ENCODE results near the gene ZSCAN30. TPM values are rescaled to one million over a fixed set of nuclear protein-coding genes. Genes with fewer than 3 reads are reported as not detected.

The ZSCAN30 gene
- total RNA-seq, 2 experiments from 2014 or later: 17.9 to 19.6 TPM

DNA sequence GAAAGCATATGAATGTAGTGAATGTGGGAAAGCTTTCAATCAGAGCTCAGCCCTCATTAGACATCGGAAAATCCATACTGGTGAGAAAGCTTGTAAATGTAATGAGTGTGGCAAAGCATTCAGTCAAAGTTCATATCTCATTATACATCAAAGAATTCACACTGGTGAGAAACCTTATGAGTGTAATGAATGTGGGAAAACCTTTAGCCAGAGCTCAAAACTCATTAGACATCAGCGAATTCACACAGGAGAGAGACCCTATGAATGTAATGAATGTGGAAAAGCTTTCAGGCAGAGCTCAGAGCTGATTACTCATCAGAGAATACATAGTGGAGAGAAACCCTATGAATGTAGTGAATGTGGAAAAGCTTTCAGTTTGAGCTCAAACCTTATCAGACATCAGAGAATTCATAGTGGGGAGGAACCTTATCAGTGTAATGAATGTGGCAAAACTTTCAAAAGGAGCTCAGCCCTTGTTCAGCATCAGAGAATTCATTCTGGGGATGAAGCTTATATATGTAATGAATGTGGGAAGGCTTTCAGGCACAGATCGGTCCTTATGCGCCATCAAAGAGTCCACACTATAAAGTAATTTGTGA lies 44.2 kb downstream of the ZSCAN30 start:
- POLR2A ChIA-PET: interaction anchor here (1.2 kb wide), 1 partner anchor 22 kb away, joined by 3 read pairs; no protein-coding TSS in a partner anchor
- intact Hi-C loops (cut with micrococcal nuclease): no loop called here
- H3K9me3 Mint-ChIP-seq: peaks cover 24% of the 10 kb centered on the region

DNA sequence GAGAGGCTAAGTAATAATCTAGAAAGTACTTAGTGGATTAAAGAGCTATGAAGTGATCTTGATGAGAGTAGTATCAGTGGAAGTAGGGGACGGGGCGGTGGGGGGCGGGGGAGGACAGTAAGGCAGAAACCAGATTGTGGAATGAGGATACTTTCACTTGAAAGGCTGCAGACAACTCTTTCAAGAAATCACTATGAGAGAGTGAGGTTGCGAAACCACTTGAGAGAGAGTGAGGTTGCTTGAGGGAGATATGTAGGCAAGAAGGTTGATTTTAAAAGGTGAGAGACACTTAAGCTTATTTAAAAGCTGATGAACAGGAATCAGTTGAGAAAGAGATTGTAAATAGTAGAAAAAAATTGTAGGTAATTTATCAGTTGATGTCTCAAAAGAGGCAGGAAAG lies 45.4 kb downstream of the ZSCAN30 start:
- peaks cover 19% of the 10 kb centered on the region for H3K9me3 Mint-ChIP-seq
- no peaks in the 10 kb centered on the region for H3K27me3 Mint-ChIP-seq
- CTCF ChIA-PET: no interaction called here
- intact Hi-C loops (cut with micrococcal nuclease): loop anchor here (5.0 kb wide), 2 partner anchors 253 to 333 kb away; partner anchors contain the start of gene INO80C
- H3K4me1 Mint-ChIP-seq (ENCODE audit: low read depth): peaks cover 22% of the 10 kb centered on the region
- POLR2A ChIA-PET: no interaction called here
- H3K36me3 Mint-ChIP-seq: peaks cover 70% of the 10 kb centered on the region
- DNase-seq: no peak
- H3K27ac Mint-ChIP-seq: no peak overlapping the region
- no peak overlapping the region for H3K4me3 Mint-ChIP-seq

More for the DNA sequence above, 44.2 kb downstream of the ZSCAN30 start:
- no peak overlapping the region for H3K27ac Mint-ChIP-seq
- H3K4me3 Mint-ChIP-seq: no peak overlapping the region
- no peaks in the 10 kb centered on the region for H3K27me3 Mint-ChIP-seq
- DNase-seq: no peak
- peaks cover 22% of the 10 kb centered on the region for H3K4me1 Mint-ChIP-seq (ENCODE audit: low read depth)
- CTCF ChIA-PET: no interaction called here
- H3K36me3 Mint-ChIP-seq: peaks cover 80% of the 10 kb centered on the region

- Mint-ChIP-seq H3K27ac (no peak overlapping the region), H3K4me1 (ENCODE audit: low read depth) (peaks cover 26% of the 10 kb centered on the region), H3K36me3 (peaks cover 55% of the 10 kb centered on the region), H3K4me3 (no peak overlapping the region), H3K9me3 (peaks cover 19% of the 10 kb centered on the region), H3K27me3 (no peaks in the 10 kb centered on the region)
- DNase-seq: no peak
- CTCF ChIA-PET: interaction anchor here (1.4 kb wide), 1 partner anchor 113 kb away, joined by 3 read pairs; no protein-coding TSS in a partner anchor
- POLR2A ChIA-PET: no interaction called here
- intact Hi-C loops (cut with micrococcal nuclease): loop anchor here (5.0 kb wide), 2 partner anchors 255 to 335 kb away; partner anchors contain the start of gene INO80C
Measured at GRCh38 chr18:35242426-35242825, 47.6 kb downstream of the ZSCAN30 start.

- peak overlapping the region; percentile 96 for H3K4me3 Mint-ChIP-seq
- H3K27me3 Mint-ChIP-seq: no peaks in the 10 kb centered on the region
- no peak for DNase-seq
- peaks cover 26% of the 10 kb centered on the region for H3K4me1 Mint-ChIP-seq (ENCODE audit: low read depth)
- ChIA-PET POLR2A (interaction anchor here (1.0 to 2.2 kb wide), 8 partner anchors 26 to 729 kb away, joined by 3 to 15 read pairs (median 4); partner anchors contain the start of genes MAPRE2, ZNF24 and ZSCAN30), CTCF (interaction anchor here (0.6 to 2.2 kb wide), 4 partner anchors 11 to 211 kb away, joined by 3 to 6 read pairs (median 4); no protein-coding TSS in a partner anchor)
- H3K9me3 Mint-ChIP-seq: peaks cover 19% of the 10 kb centered on the region
- H3K36me3 Mint-ChIP-seq: peaks cover 45% of the 10 kb centered on the region
- intact Hi-C loops (cut with micrococcal nuclease): loop anchor here (1.0 to 5.0 kb wide), 6 partner anchors 26 to 731 kb away; partner anchors contain the start of genes INO80C and RMP24
- H3K27ac Mint-ChIP-seq: peak overlapping the region; percentile 98
Measured at GRCh38 chr18:35241448-35241804, 48.6 kb downstream of the ZSCAN30 start.

DNA sequence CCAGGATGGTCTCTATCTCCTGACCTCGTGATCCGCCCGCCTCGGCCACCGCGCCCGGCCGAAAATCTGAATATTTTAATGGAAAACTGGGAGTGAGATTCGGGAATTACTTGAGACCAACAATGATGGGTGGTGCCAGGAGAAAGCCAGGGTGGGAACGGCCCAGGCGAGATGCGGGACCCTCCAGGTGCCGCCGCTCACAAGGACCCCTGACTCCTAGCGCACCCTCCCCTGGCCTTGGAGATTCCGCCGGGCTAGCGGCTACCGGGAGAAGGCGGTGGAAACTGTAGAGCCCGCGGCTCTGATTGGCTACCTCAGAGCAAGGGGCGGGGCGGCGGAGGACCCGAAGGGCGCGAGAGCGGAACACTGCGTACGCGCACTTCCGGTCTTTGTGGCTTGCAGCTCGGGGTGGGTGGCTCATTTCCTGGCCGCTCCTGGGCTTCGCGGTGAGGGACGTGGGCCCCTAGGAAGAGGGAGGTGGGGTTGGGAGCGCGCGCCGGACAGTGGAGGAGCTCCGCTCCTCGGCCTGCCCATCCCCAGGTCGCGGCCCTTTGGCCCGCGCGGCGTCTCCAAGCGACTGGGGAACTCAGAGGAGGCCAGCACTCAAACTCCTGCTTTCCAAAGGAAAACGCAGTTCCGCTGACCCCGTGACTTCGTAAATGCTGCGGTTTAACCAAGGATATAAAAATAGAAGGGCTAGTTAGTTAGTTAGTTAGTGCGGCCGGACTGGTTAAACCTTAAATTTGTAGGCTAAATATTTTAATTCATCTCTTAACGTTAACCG lies 49.2 kb downstream of the ZSCAN30 start, which contains the start of gene ZNF397:
TSS of gene ZNF397 (plus strand) at position 371 of the 784 bp plus-strand sequence. CDS start 1,437 bp downstream, outside the sequence.
- H3K4me3 Mint-ChIP-seq: peak within 1 kb of the TSS; percentile 96
- peaks cover 39% of the 10 kb centered on the region for H3K36me3 Mint-ChIP-seq
- intact Hi-C loops (cut with micrococcal nuclease): loop anchor here (1.0 to 5.0 kb wide), 9 partner anchors 26 to 732 kb away; partner anchors contain the start of genes INO80C, MAPRE2, RMP24 and ZNF24
- H3K9me3 Mint-ChIP-seq: peaks cover 15% of the 10 kb centered on the region
- peak within 1 kb of the TSS; percentile 98 for H3K27ac Mint-ChIP-seq
- DNase-seq: peak; percentile 98
- ChIA-PET POLR2A (interaction anchor here (0.6 to 2.2 kb wide), 10 partner anchors 26 to 935 kb away, joined by 3 to 15 read pairs (median 3); partner anchors contain the start of genes MAPRE2, ZNF24 and ZSCAN30), CTCF (interaction anchor here (0.6 to 2.2 kb wide), 6 partner anchors 11 to 211 kb away, joined by 3 to 6 read pairs (median 4); partner anchors contain the start of gene ZNF24)
- H3K4me1 Mint-ChIP-seq (ENCODE audit: low read depth): peaks cover 26% of the 10 kb centered on the region
- no peaks in the 10 kb centered on the region for H3K27me3 Mint-ChIP-seq

DNA sequence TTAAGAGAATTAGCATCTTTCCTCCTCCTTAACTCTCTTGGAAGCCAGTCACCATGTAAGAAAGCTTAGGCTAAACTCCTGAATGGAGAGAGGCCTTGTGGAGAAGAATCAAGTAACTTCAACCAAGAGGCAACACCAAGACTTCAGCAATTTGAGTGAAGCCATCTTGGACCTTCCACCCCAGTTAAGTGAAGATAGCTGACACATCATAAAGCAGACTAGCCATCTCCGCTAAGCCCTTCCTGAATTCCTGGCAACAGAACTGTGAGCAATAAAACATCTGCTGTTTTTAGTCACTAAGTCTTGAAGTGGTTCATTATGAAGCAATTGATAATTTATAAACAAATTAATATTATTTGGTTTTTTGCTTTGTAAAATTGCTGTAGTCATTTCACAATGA lies 50.7 kb downstream of the ZSCAN30 start:
- Mint-ChIP-seq H3K4me3 (no peak overlapping the region), H3K36me3 (peaks cover 24% of the 10 kb centered on the region), H3K4me1 (ENCODE audit: low read depth) (peaks cover 22% of the 10 kb centered on the region), H3K27ac (no peak overlapping the region), H3K9me3 (peaks cover 1% of the 10 kb centered on the region), H3K27me3 (no peaks in the 10 kb centered on the region)
- ChIA-PET POLR2A (interaction anchor here (0.7 to 2.2 kb wide), 4 partner anchors 8 to 259 kb away, joined by 3 to 15 read pairs (median 4); partner anchors contain the start of genes INO80C, ZNF24 and ZSCAN30), CTCF (interaction anchor here (0.6 to 2.2 kb wide), 5 partner anchors 9 to 147 kb away, joined by 3 to 6 read pairs (median 4); partner anchors contain the start of gene ZNF24)
- no peak for DNase-seq
- intact Hi-C loops (cut with micrococcal nuclease): no loop called here

DNA sequence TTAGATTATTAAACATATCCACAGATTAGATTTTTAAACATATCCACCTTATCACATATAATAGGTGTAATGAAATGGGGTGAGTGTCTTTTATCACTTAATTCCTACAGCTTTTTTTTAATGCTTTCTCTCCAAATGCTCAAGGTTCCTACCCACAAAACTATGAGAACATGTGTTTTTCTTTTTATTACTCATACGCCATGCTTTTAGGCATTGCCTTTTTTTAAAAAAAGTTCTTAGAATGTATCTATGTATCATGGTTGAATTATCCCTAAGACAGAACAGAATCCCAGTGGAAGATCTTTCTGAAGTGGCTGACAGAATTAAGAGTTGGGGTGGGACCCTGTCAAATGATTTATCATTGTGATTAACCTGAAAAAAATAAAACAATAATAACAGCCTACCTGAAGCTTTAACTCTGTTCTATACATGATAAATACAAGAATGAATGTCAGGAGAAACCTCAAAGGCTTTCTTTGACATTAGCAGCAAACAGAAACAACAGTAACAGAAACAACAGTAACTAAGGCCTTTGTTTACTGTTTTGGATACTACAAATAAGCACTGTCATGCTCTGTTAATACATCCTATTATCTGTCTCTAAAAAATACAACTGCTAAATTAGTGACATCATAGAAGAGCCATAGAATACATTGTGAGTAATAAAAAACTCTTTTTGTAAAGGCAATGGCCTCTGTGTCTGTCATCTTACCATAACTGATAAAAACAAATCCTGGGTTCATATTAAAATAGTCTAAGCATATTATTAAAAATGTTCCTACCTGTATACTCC lies 53.3 kb downstream of the ZSCAN30 start:
- POLR2A ChIA-PET: no interaction called here
- peaks cover 3% of the 10 kb centered on the region for H3K36me3 Mint-ChIP-seq
- H3K27me3 Mint-ChIP-seq: no peaks in the 10 kb centered on the region
- H3K9me3 Mint-ChIP-seq: no peaks in the 10 kb centered on the region
- H3K4me1 Mint-ChIP-seq (ENCODE audit: low read depth): peaks cover 5% of the 10 kb centered on the region
- intact Hi-C loops (cut with micrococcal nuclease): no loop called here
- CTCF ChIA-PET: interaction anchor here (0.7 to 2.5 kb wide), 2 partner anchors 119 to 150 kb away, joined by 3 to 9 read pairs; no protein-coding TSS in a partner anchor
- H3K27ac Mint-ChIP-seq: no peak overlapping the region
- no peak for DNase-seq
- no peak overlapping the region for H3K4me3 Mint-ChIP-seq

DNA sequence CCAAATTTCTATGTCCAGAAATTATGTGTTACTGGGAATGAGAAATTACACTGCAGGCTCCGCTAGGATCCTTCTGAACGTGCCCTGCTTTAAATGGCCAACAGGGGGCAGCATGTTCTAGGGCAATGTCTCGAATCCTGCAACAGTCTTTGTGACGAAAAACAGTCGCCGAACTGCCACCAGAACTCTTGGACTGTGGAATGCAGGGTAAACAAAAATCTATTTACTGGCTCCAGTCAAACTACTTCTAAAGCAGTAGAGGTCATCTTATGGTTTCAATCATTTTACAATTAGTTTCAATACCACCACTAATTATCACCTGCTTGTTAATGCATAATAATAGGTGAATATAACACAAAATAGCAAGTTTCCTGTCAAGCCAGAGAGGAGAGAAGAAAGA lies 59.0 kb downstream of the ZSCAN30 start:
- peaks cover 3% of the 10 kb centered on the region for H3K4me1 Mint-ChIP-seq (ENCODE audit: low read depth)
- no peak overlapping the region for H3K27ac Mint-ChIP-seq
- DNase-seq: peak; percentile 83

DNA sequence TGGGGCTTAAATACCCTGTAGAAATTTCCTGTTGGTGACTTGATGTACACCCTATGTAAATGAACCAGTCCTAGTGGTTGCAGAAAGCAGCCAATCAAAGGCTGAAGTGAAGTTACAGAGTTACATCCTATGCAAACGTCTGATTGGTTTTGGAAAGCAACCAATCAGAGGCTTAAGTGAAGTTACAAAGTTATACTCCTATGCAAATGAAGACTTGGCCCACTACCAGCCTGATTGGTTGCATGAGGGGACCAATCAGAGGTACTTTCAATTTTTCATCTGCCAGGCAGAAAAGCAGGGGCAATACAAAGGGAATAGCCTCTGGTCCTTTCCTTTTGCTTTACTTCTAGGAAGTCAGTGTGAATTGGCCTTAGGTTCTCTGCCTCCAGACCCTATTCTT lies 62.8 kb downstream of the ZSCAN30 start:
- H3K4me3 Mint-ChIP-seq: no peak overlapping the region
- H3K36me3 Mint-ChIP-seq: no peaks in the 10 kb centered on the region
- intact Hi-C loops (cut with micrococcal nuclease): no loop called here
- POLR2A ChIA-PET: no interaction called here
- peaks cover 3% of the 10 kb centered on the region for H3K4me1 Mint-ChIP-seq (ENCODE audit: low read depth)
- CTCF ChIA-PET: no interaction called here
- no peak overlapping the region for H3K27ac Mint-ChIP-seq
- peaks cover 3% of the 10 kb centered on the region for H3K27me3 Mint-ChIP-seq
- H3K9me3 Mint-ChIP-seq: no peaks in the 10 kb centered on the region
- DNase-seq: no peak

More for the DNA sequence above, 59.0 kb downstream of the ZSCAN30 start:
- CTCF ChIA-PET: interaction anchor here (0.7 to 4.5 kb wide), 14 partner anchors 9 to 224 kb away, joined by 3 to 41 read pairs (median 4); partner anchors contain the start of genes ZNF24 and ZNF397
- H3K27me3 Mint-ChIP-seq: peaks cover 3% of the 10 kb centered on the region
- no peaks in the 10 kb centered on the region for H3K36me3 Mint-ChIP-seq
- peak overlapping the region; percentile 31 for H3K4me3 Mint-ChIP-seq
- no peaks in the 10 kb centered on the region for H3K9me3 Mint-ChIP-seq
- intact Hi-C loops (cut with micrococcal nuclease): loop anchor here (1.0 to 2.0 kb wide), 3 partner anchors 124 to 224 kb away; no protein-coding TSS in a partner anchor
- POLR2A ChIA-PET: interaction anchor here (0.7 to 1.5 kb wide), 2 partner anchors 9 to 124 kb away, joined by 3 read pairs; no protein-coding TSS in a partner anchor

DNA sequence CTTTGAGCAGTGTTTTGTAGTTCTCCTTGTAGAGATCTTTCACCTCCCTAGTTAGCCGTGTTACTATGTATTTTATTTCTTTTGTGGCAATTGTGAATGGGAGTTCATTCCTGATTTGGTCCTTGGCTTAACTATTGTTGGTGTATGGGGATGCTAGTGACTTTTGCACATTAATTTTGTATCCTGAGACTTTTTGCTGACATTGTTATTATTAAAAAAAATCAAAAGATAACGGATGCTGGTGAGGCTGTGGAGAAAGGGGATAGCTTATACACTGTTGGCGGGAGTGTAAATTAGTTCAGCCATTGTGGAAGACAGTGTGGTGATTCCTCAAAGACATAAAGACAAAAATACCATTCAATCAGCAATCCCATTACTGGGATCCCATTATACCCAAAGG lies 66.2 kb downstream of the ZSCAN30 start:
- POLR2A ChIA-PET: no interaction called here
- no peak for DNase-seq
- H3K36me3 Mint-ChIP-seq: no peaks in the 10 kb centered on the region
- H3K4me3 Mint-ChIP-seq: no peak overlapping the region
- no peak overlapping the region for H3K27ac Mint-ChIP-seq
- CTCF ChIA-PET: no interaction called here
- H3K27me3 Mint-ChIP-seq: no peaks in the 10 kb centered on the region
- H3K9me3 Mint-ChIP-seq: no peaks in the 10 kb centered on the region
- no peaks in the 10 kb centered on the region for H3K4me1 Mint-ChIP-seq (ENCODE audit: low read depth)
- intact Hi-C loops (cut with micrococcal nuclease): no loop called here

GRCh38 chr18:35220424-35220823 lies 69.6 kb downstream of the ZSCAN30 start:
- ChIA-PET POLR2A (no interaction called here), CTCF (no interaction called here)
- Mint-ChIP-seq H3K27ac (no peak overlapping the region), H3K36me3 (no peaks in the 10 kb centered on the region), H3K4me3 (no peak overlapping the region), H3K27me3 (peaks cover 2% of the 10 kb centered on the region), H3K9me3 (no peaks in the 10 kb centered on the region), H3K4me1 (ENCODE audit: low read depth) (no peaks in the 10 kb centered on the region)
- intact Hi-C loops (cut with micrococcal nuclease): no loop called here
- no peak for DNase-seq
